OCI-LY3 (cell line): ENCODE results near the gene ITSN1.

Experiments used
- H2AFZ ChIP-seq: fragments of 200-600, 300-600 bp; shearing (Covaris generic); 2 replicates; pipeline ENCODE4 v1.6.0; 2014; ENCODE audit warnings: antibody characterized with exemption, low read depth, low read length
- H3K27ac ChIP-seq: fragments of 200-600, 300-600 bp; sonication (generic); 2 replicates; pipeline ENCODE4 v1.5.1; 2014; ENCODE audit warnings: mild to moderate bottlenecking, low read length, moderate library complexity, mixed read lengths
- H3K27me3 ChIP-seq: fragments of 200-600, 300-600 bp; sonication (generic); 2 replicates; pipeline ENCODE4 v1.6.1; 2014; ENCODE audit warnings: low read depth, low read length, mixed read lengths
- H3K36me3 ChIP-seq: fragments of 200-600, 300-600 bp; sonication (generic); replicated peaks from 2 replicates; pipeline ENCODE3; 2014; ENCODE audit warnings: low read depth, low read length, mixed read lengths
- H3K4me1 ChIP-seq: fragments of 300-600, 200-600 bp; sonication (generic); 2 replicates; pipeline ENCODE4 v1.6.1; 2014; ENCODE audit warnings: low read length, mixed read lengths
- H3K4me2 ChIP-seq: fragments of 200-600, 300-600 bp; sonication (generic); 2 replicates; pipeline ENCODE4 v1.6.1; 2014; ENCODE audit warnings: low read length, mixed read lengths
- H3K4me3 ChIP-seq: fragments of 300-600, 200-600 bp; sonication (generic); 2 replicates; pipeline ENCODE4 v1.5.1; 2014; ENCODE audit warnings: antibody characterized with exemption, mild to moderate bottlenecking, low read length, moderate library complexity
- H3K79me2 ChIP-seq: fragments of 300-600, 200-600 bp; shearing (Covaris generic); 2 replicates; pipeline ENCODE4 v1.6.1; 2014; ENCODE audit warnings: mild to moderate bottlenecking, low read length, mixed read lengths
- H3K9ac ChIP-seq: fragments of 300-600, 200-600 bp; shearing (Covaris generic); 2 replicates; pipeline ENCODE4 v1.6.0; 2014; ENCODE audit warnings: mild to moderate bottlenecking, low read length, moderate library complexity
- H3K9me3 ChIP-seq: fragments of 200-600, 300-600 bp; shearing (Covaris generic); 2 replicates; pipeline ENCODE4 v1.6.1; 2014; ENCODE audit warnings: low read length, mixed read lengths; ENCODE audit not compliant: insufficient read depth
- H4K20me1 ChIP-seq: fragments of 200-600, 300-600 bp; sonication (generic); 2 replicates; pipeline ENCODE4 v1.6.1; 2016; ENCODE audit warnings: low read length, mixed read lengths; ENCODE audit not compliant: insufficient read depth
- CTCF ChIP-seq: fragments of 200-600, 300-600 bp; sonication (generic); IDR thresholded peaks from 2 replicates; pipeline ENCODE4 v1.5.1; 2014; ENCODE audit warnings: antibody characterized with exemption, low read length, low read depth
- EZH2phosphoT487 ChIP-seq: fragments of 200-600 bp; shearing (Covaris generic); IDR thresholded peaks from 2 replicates; pipeline ENCODE4 v1.6.1; 2018; ENCODE audit warnings: antibody characterized with exemption, mixed run types, low read depth

ITSN1 gene

GRCh38 chr21:33755354-33755753, 113.1 kb downstream of the ITSN1 start:
- no peak overlapping the region for H3K4me3 ChIP-seq
- peaks cover 6% of the 10 kb centered on the region for H3K4me1 ChIP-seq
- H3K27me3 ChIP-seq: no peaks in the 10 kb centered on the region
- no peak overlapping the region for H3K4me2 ChIP-seq
- no peaks in the 10 kb centered on the region for H4K20me1 ChIP-seq
- no peak overlapping the region for H3K27ac ChIP-seq
- TF ChIP-seq EZH2phosphoT487: no peak
- no peak for TF ChIP-seq CTCF
- H3K79me2 ChIP-seq: no peaks in the 10 kb centered on the region
- H3K9me3 ChIP-seq: no peaks in the 10 kb centered on the region
- H3K36me3 ChIP-seq: no peaks in the 10 kb centered on the region
- H3K9ac ChIP-seq: no peak overlapping the region
- no peak overlapping the region for H2AFZ ChIP-seq

GRCh38 chr21:33760641-33761440, 118.5 kb downstream of the ITSN1 start:
- H3K4me3 ChIP-seq: no peak overlapping the region
- no peak overlapping the region for H3K27ac ChIP-seq

GRCh38 chr21:33761441-33762036, 119.2 kb downstream of the ITSN1 start:
- H3K4me1 ChIP-seq: peaks cover 10% of the 10 kb centered on the region; the same call in 1 of the 2 replicates
- no peaks in the 10 kb centered on the region for H3K36me3 ChIP-seq
- H3K4me3 ChIP-seq: no peak overlapping the region
- no peak overlapping the region for H3K9ac ChIP-seq
- no peak overlapping the region for H2AFZ ChIP-seq
- H4K20me1 ChIP-seq: no peaks in the 10 kb centered on the region
- H3K79me2 ChIP-seq: no peaks in the 10 kb centered on the region
- H3K27me3 ChIP-seq: no peaks in the 10 kb centered on the region
- no peak for TF ChIP-seq EZH2phosphoT487
- no peak for TF ChIP-seq CTCF
- no peak overlapping the region for H3K27ac ChIP-seq
- H3K9me3 ChIP-seq: no peaks in the 10 kb centered on the region
- H3K4me2 ChIP-seq: no peak overlapping the region

More at GRCh38 chr21:33760641-33761440, 118.5 kb downstream of the ITSN1 start:
- Histone ChIP-seq H4K20me1 (no peaks in the 10 kb centered on the region), H3K9me3 (no peaks in the 10 kb centered on the region), H3K79me2 (no peaks in the 10 kb centered on the region), H3K36me3 (no peaks in the 10 kb centered on the region), H3K4me2 (no peak overlapping the region), H3K9ac (no peak overlapping the region), H2AFZ (no peak overlapping the region), H3K4me1 (peaks cover 10% of the 10 kb centered on the region; the same call in 1 of the 2 replicates), H3K27me3 (no peaks in the 10 kb centered on the region)
- TF ChIP-seq CTCF (no peak), EZH2phosphoT487 (no peak)

GRCh38 chr21:33762803-33763581, 120.7 kb downstream of the ITSN1 start:
- no peaks in the 10 kb centered on the region for H3K9me3 ChIP-seq
- peaks cover 10% of the 10 kb centered on the region; the same call in 1 of the 2 replicates for H3K4me1 ChIP-seq
- H3K9ac ChIP-seq: no peak overlapping the region
- H3K27ac ChIP-seq: no peak overlapping the region
- H4K20me1 ChIP-seq: no peaks in the 10 kb centered on the region
- no peak overlapping the region for H2AFZ ChIP-seq
- TF ChIP-seq EZH2phosphoT487 (no peak), CTCF (no peak)
- H3K36me3 ChIP-seq: no peaks in the 10 kb centered on the region
- no peak overlapping the region for H3K4me2 ChIP-seq
- H3K79me2 ChIP-seq: no peaks in the 10 kb centered on the region
- H3K4me3 ChIP-seq: no peak overlapping the region
- no peaks in the 10 kb centered on the region for H3K27me3 ChIP-seq
